Heart left ventricle (tissue), 13 donors: Measurements from ENCODE around the gene FOXN1.

Experiments used
- POLR2A ChIP-seq, 2 donors: fragments of 450-650 bp; IDR thresholded peaks; one replicate each; pipeline ENCODE4 v1.6.1; 2017; ENCODE audit warnings: antibody characterized with exemption in 2 of 2, mild to moderate bottlenecking in 2 of 2, moderate library complexity in 2 of 2
- TF ChIP-seq, protein P1 (sequence below), 12 donors: fragments of 200-600 bp; sonication (generic) in 4 of 12; IDR thresholded peaks; one replicate each; pipeline versions ENCODE4 v1.5.0 to v1.8.0; 2018 to 2022; ENCODE audit warnings: antibody characterized with exemption in 12 of 12, mild to moderate bottlenecking in 5 of 12
- donor health status: ischemic (EF 13 %, LVEDD 7.1; RV severe dilation, severe dysfunction).
- donor health status: DM: no; HTN: yes; CAD: no.
- donor health status: DM: no; HTN: no; CAD: no.
- donor health status: ischemic (EF 25% LVEDD 6.9; RV normal size, moderate dysfunction).
- donor health status: ischemic (EF 25% LVEDD 5.7; RV mildly dilated, moderate dysfunction).
- donor health status: ischemic (EF 35%, LVEDD 5.7; RV mildly dilated, moderate dysfunction).
- donor health status: nonischemic (EF 11% LVEDD 7.7; RV severe dilation, severe dysfunction).
- donor health status: DM: yes; HTN: yes; CAD: no.
- donor health status: PGD.
- donor health status: ischemic (EF 29% LVEDD 5.4; RV normal size, mild dysfunction).
- donor health status: nonischemic (EF 23%, LVEDD 6.1; RV moderate dilation, normal function).

DNA sequence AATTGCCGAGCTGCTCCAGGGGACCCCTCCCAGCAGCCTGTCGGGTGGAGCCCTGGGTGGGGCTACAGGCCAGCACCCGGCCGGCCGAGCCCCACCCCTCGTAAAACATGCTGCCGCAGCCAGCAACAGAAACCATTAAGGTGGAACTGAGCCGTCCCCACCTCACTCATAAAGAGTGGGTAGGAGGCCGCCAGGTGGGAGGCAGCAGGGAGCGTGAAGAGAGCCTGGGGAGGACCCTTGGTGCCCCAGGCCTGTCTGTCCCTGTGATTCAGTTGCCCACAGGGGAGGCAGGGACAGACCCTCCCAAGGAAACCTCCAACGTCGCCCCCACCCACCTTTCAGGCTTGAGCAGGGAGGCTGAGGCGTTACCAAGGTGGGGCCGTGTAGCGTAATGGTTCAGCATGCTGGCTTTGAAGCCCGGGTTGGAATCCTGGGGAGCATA, 8.4 kb downstream of the FOXN1 start:
- TF ChIP-seq, protein P1, sequence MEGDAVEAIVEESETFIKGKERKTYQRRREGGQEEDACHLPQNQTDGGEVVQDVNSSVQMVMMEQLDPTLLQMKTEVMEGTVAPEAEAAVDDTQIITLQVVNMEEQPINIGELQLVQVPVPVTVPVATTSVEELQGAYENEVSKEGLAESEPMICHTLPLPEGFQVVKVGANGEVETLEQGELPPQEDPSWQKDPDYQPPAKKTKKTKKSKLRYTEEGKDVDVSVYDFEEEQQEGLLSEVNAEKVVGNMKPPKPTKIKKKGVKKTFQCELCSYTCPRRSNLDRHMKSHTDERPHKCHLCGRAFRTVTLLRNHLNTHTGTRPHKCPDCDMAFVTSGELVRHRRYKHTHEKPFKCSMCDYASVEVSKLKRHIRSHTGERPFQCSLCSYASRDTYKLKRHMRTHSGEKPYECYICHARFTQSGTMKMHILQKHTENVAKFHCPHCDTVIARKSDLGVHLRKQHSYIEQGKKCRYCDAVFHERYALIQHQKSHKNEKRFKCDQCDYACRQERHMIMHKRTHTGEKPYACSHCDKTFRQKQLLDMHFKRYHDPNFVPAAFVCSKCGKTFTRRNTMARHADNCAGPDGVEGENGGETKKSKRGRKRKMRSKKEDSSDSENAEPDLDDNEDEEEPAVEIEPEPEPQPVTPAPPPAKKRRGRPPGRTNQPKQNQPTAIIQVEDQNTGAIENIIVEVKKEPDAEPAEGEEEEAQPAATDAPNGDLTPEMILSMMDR (IDR thresholded peaks at IDR 0.05): no peak
- no peak for TF ChIP-seq POLR2A (IDR thresholded peaks at IDR 0.05)
